Ovary (tissue), 3 donors: Measurements from ENCODE around the gene MAN1A2.

Experiments
- CTCF ChIP-seq, 3 donors: fragments of 450-650 bp in 2 of 3; fragments of 200-600 bp in 1 of 3; IDR thresholded peaks; one replicate each; pipeline versions ENCODE4 v1.5.1 to v1.8.0; 2016 to 2022; ENCODE audit warnings: antibody characterized with exemption in 3 of 3, mild to moderate bottlenecking in 1 of 3
- POLR2A ChIP-seq: fragments of 450-650 bp; IDR thresholded peaks from one replicate; pipeline ENCODE4 v1.6.1; 2017; ENCODE audit warnings: antibody characterized with exemption, mild to moderate bottlenecking, moderate library complexity
- donor health status: DM: no; HTN: no; CAD: no.

- TF ChIP-seq CTCF (IDR thresholded peaks at IDR 0.05) (no peak), POLR2A (no peak)
These were observed 838 bp upstream of the MAN1A2 start for GRCh38 chr1:117366177-117367045.
